ENCODE measurements around the gene C3orf33.

The C3orf33 gene

GRCh38 chr3:155785662-155786295, 20.3 kb downstream of the C3orf33 start:
- no peaks in the 10 kb centered on the region for H3K36me3 ChIP-seq (ENCODE audit: control insufficient read depth in 1 of 2, insufficient read depth in 2 of 2, low read length in 2 of 2)

GRCh38 chr3:155782390-155782953, 23.6 kb downstream of the C3orf33 start:
- no peaks in the 10 kb centered on the region for H3K27me3 ChIP-seq (ENCODE audit: control insufficient read depth in 1 of 2, insufficient read depth in 2 of 2, low read length in 2 of 2)
- H3K36me3 ChIP-seq (ENCODE audit: control insufficient read depth in 1 of 2, insufficient read depth in 2 of 2, low read length in 2 of 2) = no peaks in the 10 kb centered on the region
- H3K9ac ChIP-seq (ENCODE audit: low read depth in 1 of 2, low read length in 2 of 2) = no peak overlapping the region
- peaks cover 5 to 9% of the 10 kb centered on the region in 2 donors for H3K9me3 ChIP-seq (ENCODE audit: control insufficient read depth in 1 of 2, low read length in 2 of 2)
- H3K27ac ChIP-seq (ENCODE audit: low read depth, low read length) = no peak overlapping the region
- H3K4me3 ChIP-seq (ENCODE audit: low read depth in 1 of 2, low read length in 2 of 2) = no peak overlapping the region
- no peaks in the 10 kb centered on the region for H3K4me1 ChIP-seq (ENCODE audit: control insufficient read depth in 1 of 2, insufficient read depth in 2 of 2, low read length in 2 of 2)

More at GRCh38 chr3:155785662-155786295, 20.3 kb downstream of the C3orf33 start:
- Histone ChIP-seq H3K27ac (ENCODE audit: low read depth, low read length) (no peak overlapping the region), H3K4me3 (ENCODE audit: low read depth in 1 of 2, low read length in 2 of 2) (no peak overlapping the region), H3K4me1 (ENCODE audit: control insufficient read depth in 1 of 2, insufficient read depth in 2 of 2, low read length in 2 of 2) (no peaks in the 10 kb centered on the region), H3K27me3 (ENCODE audit: control insufficient read depth in 1 of 2, insufficient read depth in 2 of 2, low read length in 2 of 2) (no peaks in the 10 kb centered on the region), H3K9me3 (ENCODE audit: control insufficient read depth in 1 of 2, low read length in 2 of 2) (peaks cover 5 to 9% of the 10 kb centered on the region in 2 donors), H3K9ac (ENCODE audit: low read depth in 1 of 2, low read length in 2 of 2) (no peak overlapping the region)

GRCh38 chr3:155780291-155780690, 25.8 kb downstream of the C3orf33 start:
- H3K9me3 ChIP-seq (ENCODE audit: control insufficient read depth in 1 of 2, low read length in 2 of 2) = peaks cover 5 to 9% of the 10 kb centered on the region in 2 donors
- H3K27me3 ChIP-seq (ENCODE audit: control insufficient read depth in 1 of 2, insufficient read depth in 2 of 2, low read length in 2 of 2) = no peaks in the 10 kb centered on the region
- H3K36me3 ChIP-seq (ENCODE audit: control insufficient read depth in 1 of 2, insufficient read depth in 2 of 2, low read length in 2 of 2) = no peaks in the 10 kb centered on the region
- H3K4me1 ChIP-seq (ENCODE audit: control insufficient read depth in 1 of 2, insufficient read depth in 2 of 2, low read length in 2 of 2) = no peaks in the 10 kb centered on the region
- no peak overlapping the region for H3K27ac ChIP-seq (ENCODE audit: low read depth, low read length)
- no peak overlapping the region for H3K9ac ChIP-seq (ENCODE audit: low read depth in 1 of 2, low read length in 2 of 2)
- no peak overlapping the region for H3K4me3 ChIP-seq (ENCODE audit: low read depth in 1 of 2, low read length in 2 of 2)

GRCh38 chr3:155778462-155778861, 27.6 kb downstream of the C3orf33 start:
- Histone ChIP-seq H3K27ac (ENCODE audit: low read depth, low read length) (no peak overlapping the region), H3K4me1 (ENCODE audit: control insufficient read depth in 1 of 2, insufficient read depth in 2 of 2, low read length in 2 of 2) (no peaks in the 10 kb centered on the region), H3K36me3 (ENCODE audit: control insufficient read depth in 1 of 2, insufficient read depth in 2 of 2, low read length in 2 of 2) (no peaks in the 10 kb centered on the region), H3K27me3 (ENCODE audit: control insufficient read depth in 1 of 2, insufficient read depth in 2 of 2, low read length in 2 of 2) (no peaks in the 10 kb centered on the region), H3K9me3 (ENCODE audit: control insufficient read depth in 1 of 2, low read length in 2 of 2) (peaks cover 5 to 9% of the 10 kb centered on the region in 2 donors), H3K9ac (ENCODE audit: low read depth in 1 of 2, low read length in 2 of 2) (no peak overlapping the region), H3K4me3 (ENCODE audit: low read depth in 1 of 2, low read length in 2 of 2) (no peak overlapping the region)

- Histone ChIP-seq H3K36me3 (ENCODE audit: control insufficient read depth in 1 of 2, insufficient read depth in 2 of 2, low read length in 2 of 2) (peaks cover 0 to 4% of the 10 kb centered on the region in 2 donors), H3K9ac (ENCODE audit: low read depth in 1 of 2, low read length in 2 of 2) (no peak overlapping the region), H3K4me1 (ENCODE audit: control insufficient read depth in 1 of 2, insufficient read depth in 2 of 2, low read length in 2 of 2) (no peaks in the 10 kb centered on the region), H3K27me3 (ENCODE audit: control insufficient read depth in 1 of 2, insufficient read depth in 2 of 2, low read length in 2 of 2) (no peaks in the 10 kb centered on the region), H3K9me3 (ENCODE audit: control insufficient read depth in 1 of 2, low read length in 2 of 2) (peaks cover 0 to 2% of the 10 kb centered on the region in 2 donors), H3K27ac (ENCODE audit: low read depth, low read length) (no peak overlapping the region), H3K4me3 (ENCODE audit: low read depth in 1 of 2, low read length in 2 of 2) (no peak overlapping the region)
Measured at GRCh38 chr3:155772801-155773200, 33.3 kb downstream of the C3orf33 start.

- H3K4me3 ChIP-seq (ENCODE audit: low read depth in 1 of 2, low read length in 2 of 2) = no peak overlapping the region
- H3K9me3 ChIP-seq (ENCODE audit: control insufficient read depth in 1 of 2, low read length in 2 of 2) = peaks cover 0 to 2% of the 10 kb centered on the region in 2 donors
- H3K27ac ChIP-seq (ENCODE audit: low read depth, low read length) = no peak overlapping the region
- no peaks in the 10 kb centered on the region for H3K27me3 ChIP-seq (ENCODE audit: control insufficient read depth in 1 of 2, insufficient read depth in 2 of 2, low read length in 2 of 2)
- no peak overlapping the region for H3K9ac ChIP-seq (ENCODE audit: low read depth in 1 of 2, low read length in 2 of 2)
- no peaks in the 10 kb centered on the region for H3K4me1 ChIP-seq (ENCODE audit: control insufficient read depth in 1 of 2, insufficient read depth in 2 of 2, low read length in 2 of 2)
- peaks cover 0 to 4% of the 10 kb centered on the region in 2 donors for H3K36me3 ChIP-seq (ENCODE audit: control insufficient read depth in 1 of 2, insufficient read depth in 2 of 2, low read length in 2 of 2)
Measured at GRCh38 chr3:155771126-155771525, 35.0 kb downstream of the C3orf33 start.

- Histone ChIP-seq H3K27me3 (ENCODE audit: control insufficient read depth in 1 of 2, insufficient read depth in 2 of 2, low read length in 2 of 2) (no peaks in the 10 kb centered on the region), H3K27ac (ENCODE audit: low read depth, low read length) (no peak overlapping the region), H3K9me3 (ENCODE audit: control insufficient read depth in 1 of 2, low read length in 2 of 2) (peaks cover 0 to 2% of the 10 kb centered on the region in 2 donors), H3K4me3 (ENCODE audit: low read depth in 1 of 2, low read length in 2 of 2) (no peak overlapping the region), H3K9ac (ENCODE audit: low read depth in 1 of 2, low read length in 2 of 2) (no peak overlapping the region), H3K36me3 (ENCODE audit: control insufficient read depth in 1 of 2, insufficient read depth in 2 of 2, low read length in 2 of 2) (peaks cover 0 to 3% of the 10 kb centered on the region in 2 donors), H3K4me1 (ENCODE audit: control insufficient read depth in 1 of 2, insufficient read depth in 2 of 2, low read length in 2 of 2) (no peaks in the 10 kb centered on the region)
Measured at GRCh38 chr3:155766206-155766605, 39.9 kb downstream of the C3orf33 start.

GRCh38 chr3:155763870-155764463, 42.1 kb downstream of the C3orf33 start:
- no peaks in the 10 kb centered on the region for H3K27me3 ChIP-seq (ENCODE audit: control insufficient read depth in 1 of 2, insufficient read depth in 2 of 2, low read length in 2 of 2)
- no peaks in the 10 kb centered on the region for H3K9me3 ChIP-seq (ENCODE audit: control insufficient read depth in 1 of 2, low read length in 2 of 2)
- no peaks in the 10 kb centered on the region for H3K36me3 ChIP-seq (ENCODE audit: control insufficient read depth in 1 of 2, insufficient read depth in 2 of 2, low read length in 2 of 2)
- H3K27ac ChIP-seq (ENCODE audit: low read depth, low read length) = no peak overlapping the region
- H3K4me1 ChIP-seq (ENCODE audit: control insufficient read depth in 1 of 2, insufficient read depth in 2 of 2, low read length in 2 of 2) = no peaks in the 10 kb centered on the region
- H3K4me3 ChIP-seq (ENCODE audit: low read depth in 1 of 2, low read length in 2 of 2) = no peak overlapping the region
- H3K9ac ChIP-seq (ENCODE audit: low read depth in 1 of 2, low read length in 2 of 2) = no peak overlapping the region

- H3K27ac ChIP-seq (ENCODE audit: low read depth, low read length) = no peak overlapping the region
- H3K9ac ChIP-seq (ENCODE audit: low read depth in 1 of 2, low read length in 2 of 2) = no peak overlapping the region
- H3K27me3 ChIP-seq (ENCODE audit: control insufficient read depth in 1 of 2, insufficient read depth in 2 of 2, low read length in 2 of 2) = no peaks in the 10 kb centered on the region
- no peak overlapping the region for H3K4me3 ChIP-seq (ENCODE audit: low read depth in 1 of 2, low read length in 2 of 2)
- no peaks in the 10 kb centered on the region for H3K9me3 ChIP-seq (ENCODE audit: control insufficient read depth in 1 of 2, low read length in 2 of 2)
- no peaks in the 10 kb centered on the region for H3K36me3 ChIP-seq (ENCODE audit: control insufficient read depth in 1 of 2, insufficient read depth in 2 of 2, low read length in 2 of 2)
- no peaks in the 10 kb centered on the region for H3K4me1 ChIP-seq (ENCODE audit: control insufficient read depth in 1 of 2, insufficient read depth in 2 of 2, low read length in 2 of 2)
Measured at GRCh38 chr3:155760653-155761052, 45.4 kb downstream of the C3orf33 start.

GRCh38 chr3:155757577-155757976, 48.5 kb downstream of the C3orf33 start:
- Histone ChIP-seq H3K27ac (ENCODE audit: low read depth, low read length) (no peak overlapping the region), H3K36me3 (ENCODE audit: control insufficient read depth in 1 of 2, insufficient read depth in 2 of 2, low read length in 2 of 2) (no peaks in the 10 kb centered on the region)

More at GRCh38 chr3:155757577-155757976, 48.5 kb downstream of the C3orf33 start:
- no peaks in the 10 kb centered on the region for H3K4me1 ChIP-seq (ENCODE audit: control insufficient read depth in 1 of 2, insufficient read depth in 2 of 2, low read length in 2 of 2)
- no peaks in the 10 kb centered on the region for H3K9me3 ChIP-seq (ENCODE audit: control insufficient read depth in 1 of 2, low read length in 2 of 2)
- no peaks in the 10 kb centered on the region for H3K27me3 ChIP-seq (ENCODE audit: control insufficient read depth in 1 of 2, insufficient read depth in 2 of 2, low read length in 2 of 2)
- H3K9ac ChIP-seq (ENCODE audit: low read depth in 1 of 2, low read length in 2 of 2) = no peak overlapping the region
- H3K4me3 ChIP-seq (ENCODE audit: low read depth in 1 of 2, low read length in 2 of 2) = no peak overlapping the region

All from duodenal mucosa (tissue), 2 donors.